Tibial nerve (tissue), 4 donors: ENCODE data around the gene GRPR.

ENCODE experiments used
- CTCF ChIP-seq, 5 experiments: fragments of 200-600 bp in 3 of 5; fragments of 450-650 bp in 2 of 5; sonication (generic) in 3 of 5; IDR thresholded peaks; one replicate each; pipeline ENCODE4 v1.5.1; 2016 to 2019; ENCODE audit warnings: antibody characterized with exemption in 5 of 5, mild to moderate bottlenecking in 3 of 5, moderate library complexity in 2 of 5
- EP300 ChIP-seq, 2 donors: sonication (generic); formaldehyde crosslinking; IDR thresholded peaks; one replicate each; pipeline ENCODE4 v1.6.1; 2017; ENCODE audit warnings: antibody characterized with exemption in 2 of 2, mild to moderate bottlenecking in 1 of 2
- POLR2A ChIP-seq, 2 donors: fragments of 450-650 bp; IDR thresholded peaks; one replicate each; pipeline ENCODE4 v1.6.1; 2017; ENCODE audit warnings: antibody characterized with exemption in 2 of 2, mild to moderate bottlenecking in 2 of 2, moderate library complexity in 2 of 2

GRCh38 chrX:16143968-16144367, 20.6 kb downstream of the GRPR start:
- TF ChIP-seq CTCF (IDR thresholded peaks at IDR 0.05) = no peak
- no peak for TF ChIP-seq POLR2A (IDR thresholded peaks at IDR 0.05)
- TF ChIP-seq EP300 (IDR thresholded peaks at IDR 0.05) = no peak
